Stimulated activated CD8-positive, alpha-beta memory T cell treated with anti-CD3 and anti-CD28 coated beads, Interleukin-7, amount 100 ng/mL, for 4 hours (primary cell): ENCODE data around the gene GNAT1.

Experiments used
- DNase-seq, 2 donors: peaks; one replicate each; pipeline ENCODE4 v3.0.0-alpha.2; 2020; ENCODE audit warnings: low read depth in 2 of 2

Gene GNAT1

GRCh38 chr3:50190936-50191660 lies at the start of gene GNAT1:
TSS of gene GNAT1 (plus strand) at chr3:50191610. CDS start at chr3:50191726, 116 bp downstream.
- no peak for DNase-seq

DNA sequence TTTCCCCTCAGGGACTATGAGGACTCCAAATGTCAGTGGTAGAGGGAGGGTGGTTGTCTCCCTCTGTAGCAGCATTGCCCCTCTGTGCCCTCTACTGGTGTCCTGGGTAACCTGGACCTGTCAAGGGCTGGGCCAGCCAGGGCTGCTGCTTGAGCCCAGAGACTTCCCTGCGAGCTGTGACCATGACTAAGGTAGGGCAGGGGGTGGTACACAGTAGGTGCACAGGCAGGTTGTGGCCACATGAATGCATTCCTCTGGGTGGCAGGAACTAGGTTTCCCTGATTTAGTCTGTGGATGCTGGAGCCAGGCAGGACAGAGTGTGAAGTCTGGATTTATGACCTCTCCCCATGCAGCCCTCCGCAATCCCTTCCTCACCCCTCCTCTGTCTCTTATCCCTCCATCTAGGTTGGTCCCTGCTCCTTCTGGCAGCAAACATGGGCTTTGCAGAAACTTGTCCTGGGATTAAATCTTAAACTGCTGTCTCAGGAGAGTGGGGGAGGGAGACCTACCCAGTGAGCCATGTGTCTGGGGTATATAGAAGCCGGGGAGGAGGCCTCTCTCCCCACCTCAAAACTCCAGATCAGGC lies 45.0 kb upstream of the GNAT1 start:
- no peak for DNase-seq

DNA sequence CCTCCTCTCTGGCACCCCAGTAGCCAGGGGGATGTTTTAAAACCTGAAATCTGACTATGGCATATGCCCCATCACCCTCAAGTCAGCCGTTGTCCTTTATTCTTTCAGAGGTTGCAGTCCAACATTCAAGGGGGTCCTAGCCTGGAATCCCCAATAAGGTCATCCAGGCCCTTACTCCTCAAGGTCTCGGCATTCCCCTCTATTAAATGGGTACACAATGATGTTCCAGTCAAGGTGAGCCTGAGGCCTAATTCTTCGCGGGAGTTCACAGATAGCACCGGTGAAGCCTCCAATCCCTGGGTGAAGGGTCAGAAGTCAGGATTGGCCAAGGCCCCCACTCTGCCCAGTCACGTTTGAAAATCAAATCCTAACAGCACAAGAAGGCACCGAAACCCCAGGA lies 44.4 kb upstream of the GNAT1 start:
- no peak for DNase-seq

DNA sequence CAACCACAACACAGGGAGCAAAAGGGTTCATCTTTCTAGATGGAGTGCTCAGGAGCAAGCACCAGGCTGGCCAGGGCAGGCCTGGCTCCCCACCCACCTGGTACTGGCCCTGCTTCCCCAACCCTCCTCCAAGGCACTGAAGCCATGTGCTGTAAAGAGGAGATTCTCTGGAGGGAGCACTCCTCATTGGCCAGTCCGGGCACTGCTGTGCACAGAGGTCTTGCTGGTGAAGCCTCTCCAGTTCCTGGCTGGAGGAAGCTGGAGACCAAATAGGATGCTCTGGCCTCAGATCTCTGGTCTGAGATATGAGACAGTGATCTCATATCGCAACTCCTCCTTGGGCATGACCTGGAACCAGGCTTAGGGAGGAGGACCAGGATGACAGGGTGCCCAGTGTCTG lies 44.0 kb upstream of the GNAT1 start:
- no peak for DNase-seq

- no peak for DNase-seq
Measured at GRCh38 chr3:50147861-50148260, 43.5 kb upstream of the GNAT1 start.

- DNase-seq = no peak
Measured at GRCh38 chr3:50150404-50150750, 41.0 kb upstream of the GNAT1 start.

DNA sequence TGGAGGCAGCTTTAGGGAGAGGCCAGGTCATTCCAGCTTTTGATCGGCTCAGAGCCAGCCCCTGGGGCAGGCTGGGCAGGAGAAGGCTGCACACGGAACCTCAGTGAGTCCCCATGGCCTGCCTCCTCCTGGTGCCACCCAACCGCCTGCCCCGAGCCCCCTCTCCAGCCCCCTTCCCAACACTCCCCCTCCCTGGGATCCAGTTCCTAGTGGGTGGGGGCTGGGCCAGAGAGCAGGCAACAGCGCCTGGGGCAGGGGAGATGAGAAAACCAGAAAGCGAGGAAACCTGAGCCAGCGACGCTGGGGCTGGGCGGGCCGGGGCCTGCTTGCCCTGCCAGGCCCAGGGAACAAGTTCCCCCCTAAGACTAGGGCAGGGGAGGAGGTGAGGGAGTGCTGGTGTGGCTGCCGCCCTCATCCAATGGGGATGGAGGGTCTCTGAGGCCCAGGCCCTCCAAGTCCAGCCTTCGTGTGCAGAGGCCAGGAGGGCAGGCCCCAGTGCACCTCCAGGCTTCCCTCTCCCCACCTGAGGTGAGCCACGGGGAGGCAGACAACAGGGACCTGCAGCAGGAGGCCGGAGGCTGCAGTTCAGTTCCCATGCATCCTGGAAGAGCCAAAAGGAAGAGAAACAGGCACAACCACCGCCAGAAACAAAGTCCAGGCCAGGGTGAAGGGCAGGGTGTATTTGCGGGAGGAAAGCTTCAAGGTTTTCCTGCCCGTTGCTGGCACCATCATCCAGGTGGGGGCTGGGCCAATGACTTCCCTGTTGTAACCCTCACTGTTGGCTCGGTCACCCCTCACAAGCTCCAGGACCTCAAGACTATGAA lies 40.3 kb upstream of the GNAT1 start:
- no peak for DNase-seq

DNA sequence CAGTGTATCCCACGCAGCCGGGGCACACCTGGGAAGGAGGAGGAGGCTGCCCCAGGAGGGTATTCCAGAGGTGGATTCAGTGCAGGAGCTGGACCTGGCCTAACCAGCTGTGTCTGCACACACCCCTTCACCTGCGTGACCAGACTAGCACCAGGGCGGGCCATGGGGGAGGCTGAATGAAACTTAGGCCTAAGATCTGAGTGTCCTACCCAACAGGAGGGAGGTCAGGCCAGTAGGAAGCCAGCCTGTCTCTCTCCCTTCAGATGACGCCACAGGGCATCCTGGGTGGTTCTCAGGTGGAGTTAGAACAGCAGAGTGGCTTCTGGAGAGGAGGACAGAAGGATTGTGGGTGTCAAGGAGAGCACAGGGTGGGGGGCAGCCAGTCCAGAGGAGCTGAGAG lies 39.7 kb upstream of the GNAT1 start:
- DNase-seq = no peak

GRCh38 chr3:50153782-50154475 lies 37.5 kb upstream of the GNAT1 start:
- DNase-seq = no peak

DNA sequence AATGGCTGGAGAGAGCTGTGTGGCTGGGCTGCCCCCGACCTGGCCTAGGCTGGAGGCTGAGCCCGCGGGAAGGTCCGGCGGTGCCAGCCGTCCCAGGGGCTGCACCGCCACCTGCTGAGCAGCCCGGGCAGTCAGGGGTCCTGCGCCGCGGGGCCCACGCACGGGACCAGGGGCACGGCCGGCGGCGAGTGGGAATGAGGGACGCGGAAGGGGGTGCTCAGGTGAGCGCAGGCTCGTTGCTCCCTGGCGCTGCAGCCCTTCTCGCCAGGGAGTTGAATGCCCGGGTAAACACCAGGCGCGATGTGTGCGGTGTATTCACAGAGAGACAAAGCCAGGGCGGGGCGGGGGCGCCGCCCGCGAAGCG lies 37.0 kb upstream of the GNAT1 start:
- DNase-seq = no peak

GRCh38 chr3:50154840-50155490 lies 36.4 kb upstream of the GNAT1 start, which contains the start of gene SEMA3F:
TSS of gene SEMA3F (plus strand) at chr3:50155324. CDS start at chr3:50159623, 4,299 bp downstream.
- peak; percentile 18 to 61 for DNase-seq

DNA sequence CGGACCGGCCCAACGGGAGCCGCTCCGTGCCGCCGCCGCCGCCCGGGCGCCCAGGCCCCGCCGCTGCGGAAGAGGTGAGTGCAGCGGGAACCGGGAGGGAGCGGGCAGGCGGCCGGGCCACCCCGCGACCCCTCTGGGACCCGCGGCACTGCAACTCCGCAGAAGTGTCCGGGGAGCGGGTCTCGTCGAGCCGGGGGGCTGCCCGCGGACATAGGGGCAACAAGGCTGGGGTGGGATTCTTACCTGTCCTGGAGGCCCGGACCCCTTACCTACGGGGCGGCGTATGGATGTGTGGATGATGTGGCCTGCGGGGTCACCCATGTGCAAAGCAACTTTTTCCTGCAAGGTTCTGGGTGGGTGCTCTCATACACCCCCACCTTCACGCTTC lies 35.9 kb upstream of the GNAT1 start:
- DNase-seq = no peak

- no peak for DNase-seq
Measured at GRCh38 chr3:50155891-50156290, 35.5 kb upstream of the GNAT1 start.

DNA sequence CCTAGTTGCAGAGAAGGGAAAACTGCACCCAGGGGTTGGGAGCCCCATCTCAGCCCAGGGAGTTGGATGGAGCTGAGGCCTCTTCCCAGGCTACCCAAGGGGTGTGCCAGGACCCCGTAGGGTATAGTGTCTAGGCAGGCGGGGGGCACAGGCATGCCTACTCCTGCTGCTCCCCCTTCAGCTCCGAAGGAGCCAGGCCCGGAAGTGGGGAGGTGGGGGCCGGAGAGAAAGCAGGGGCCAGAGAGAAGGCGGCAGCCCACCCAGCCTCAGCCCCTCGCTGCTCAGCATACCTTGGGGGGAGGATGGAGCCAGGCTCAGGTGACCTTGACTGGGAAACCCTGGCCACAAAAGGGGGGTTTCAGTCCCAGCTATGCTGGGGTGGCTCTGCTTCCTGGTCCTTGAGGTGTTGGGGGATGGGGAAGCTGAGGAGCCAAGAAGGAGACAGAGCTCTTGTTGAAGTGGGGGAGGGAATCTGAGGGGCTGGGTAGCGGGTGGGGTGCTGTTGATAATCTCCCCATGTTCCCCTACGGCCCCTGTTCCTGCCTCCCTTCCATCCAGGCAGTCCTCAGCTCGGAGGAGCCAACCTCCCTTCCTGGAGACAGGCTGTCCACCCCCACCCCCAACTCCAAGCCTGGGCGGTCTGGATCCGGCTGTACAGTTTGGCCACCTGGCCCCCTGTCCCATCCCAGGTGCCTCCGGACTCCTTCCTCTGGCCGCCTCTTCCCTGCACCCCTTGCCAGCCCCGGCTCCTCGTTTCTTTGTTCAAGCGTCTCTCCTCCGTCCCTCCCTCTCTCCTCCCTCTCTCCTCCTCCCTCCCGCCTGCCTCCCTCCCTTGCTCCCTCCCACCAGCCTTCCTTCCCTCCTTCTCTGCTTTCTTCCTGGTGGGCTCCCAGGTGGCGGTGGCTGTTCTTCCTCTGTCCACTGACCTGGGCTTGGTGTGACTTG lies 34.6 kb upstream of the GNAT1 start:
- DNase-seq = no peak

DNA sequence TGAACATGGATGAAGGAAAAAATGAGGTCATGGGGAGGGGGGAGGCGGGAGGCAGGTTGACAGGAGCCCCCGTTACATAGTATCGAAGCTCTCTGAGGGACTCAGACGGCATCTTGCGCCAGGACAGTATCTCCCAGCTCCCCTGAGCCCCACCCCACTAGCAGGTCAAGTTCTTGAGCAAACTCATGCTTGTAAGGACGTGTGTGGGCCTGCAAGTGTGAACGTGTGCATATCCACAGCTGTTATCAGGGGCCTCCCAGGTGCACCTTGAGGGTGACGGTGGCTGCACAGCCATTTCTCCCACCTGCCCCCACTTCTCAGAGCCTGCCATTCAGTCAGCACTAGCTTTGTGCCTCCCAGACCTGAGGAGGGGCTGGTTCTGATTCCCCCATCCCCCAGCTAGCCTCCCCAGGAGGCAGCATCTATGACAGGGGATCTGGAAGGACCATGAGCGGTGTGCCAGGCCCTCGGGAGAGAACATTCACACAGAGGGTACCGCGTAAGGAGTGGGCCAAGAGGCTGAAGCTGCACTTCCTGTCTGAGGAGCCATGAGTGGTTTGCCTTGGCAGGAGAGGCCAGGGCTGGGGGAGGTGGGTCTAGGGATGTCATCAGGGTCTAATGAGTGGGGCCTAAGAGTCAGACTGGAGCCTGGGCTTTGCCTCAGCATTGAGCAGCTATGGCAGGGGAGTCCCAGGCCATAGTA lies 33.4 kb upstream of the GNAT1 start:
- DNase-seq = no peak

GRCh38 chr3:50158530-50159146 lies 32.8 kb upstream of the GNAT1 start:
- no peak for DNase-seq

DNA sequence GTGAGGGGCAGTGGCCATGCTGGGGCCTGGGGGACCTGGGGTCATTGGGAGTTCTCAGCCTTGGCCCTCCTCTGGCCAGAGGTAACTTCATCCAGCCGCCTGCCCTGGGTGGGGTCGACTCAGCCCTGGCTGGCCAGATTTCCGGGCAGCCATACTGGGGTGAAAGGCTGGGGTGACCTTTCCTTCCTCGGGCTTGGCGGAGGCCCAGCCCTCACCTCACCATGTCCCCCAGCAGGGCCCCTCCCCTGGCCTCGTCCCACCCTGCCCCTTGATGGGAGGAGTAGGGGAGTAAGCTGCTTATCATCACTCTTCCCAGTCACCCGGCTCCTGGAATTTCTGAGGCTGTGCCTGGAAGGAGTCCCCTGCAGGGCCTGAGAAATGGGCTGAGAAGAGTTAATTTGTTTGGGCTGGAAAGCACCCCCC lies 30.8 kb upstream of the GNAT1 start:
- DNase-seq = no peak

DNA sequence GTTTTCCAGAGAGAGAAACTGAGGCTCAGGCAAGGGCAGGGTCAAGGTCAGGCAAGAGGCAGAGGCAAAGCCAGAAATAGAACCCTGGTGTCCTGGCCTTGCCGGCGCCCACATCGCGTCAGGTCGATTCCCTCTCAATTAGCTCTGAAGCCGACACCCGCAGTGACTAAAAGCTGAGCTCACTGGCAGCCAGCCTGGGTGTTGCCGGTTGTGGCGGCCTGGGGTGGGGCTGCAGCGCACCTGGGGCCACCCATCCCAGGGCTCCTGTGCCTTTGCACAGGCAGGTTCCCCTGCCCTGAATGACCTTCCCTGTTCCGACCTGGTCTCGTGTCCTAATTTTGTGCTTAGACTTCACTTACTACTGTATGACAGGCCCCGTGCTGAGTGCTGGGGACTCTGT lies 30.1 kb upstream of the GNAT1 start:
- no peak for DNase-seq

DNA sequence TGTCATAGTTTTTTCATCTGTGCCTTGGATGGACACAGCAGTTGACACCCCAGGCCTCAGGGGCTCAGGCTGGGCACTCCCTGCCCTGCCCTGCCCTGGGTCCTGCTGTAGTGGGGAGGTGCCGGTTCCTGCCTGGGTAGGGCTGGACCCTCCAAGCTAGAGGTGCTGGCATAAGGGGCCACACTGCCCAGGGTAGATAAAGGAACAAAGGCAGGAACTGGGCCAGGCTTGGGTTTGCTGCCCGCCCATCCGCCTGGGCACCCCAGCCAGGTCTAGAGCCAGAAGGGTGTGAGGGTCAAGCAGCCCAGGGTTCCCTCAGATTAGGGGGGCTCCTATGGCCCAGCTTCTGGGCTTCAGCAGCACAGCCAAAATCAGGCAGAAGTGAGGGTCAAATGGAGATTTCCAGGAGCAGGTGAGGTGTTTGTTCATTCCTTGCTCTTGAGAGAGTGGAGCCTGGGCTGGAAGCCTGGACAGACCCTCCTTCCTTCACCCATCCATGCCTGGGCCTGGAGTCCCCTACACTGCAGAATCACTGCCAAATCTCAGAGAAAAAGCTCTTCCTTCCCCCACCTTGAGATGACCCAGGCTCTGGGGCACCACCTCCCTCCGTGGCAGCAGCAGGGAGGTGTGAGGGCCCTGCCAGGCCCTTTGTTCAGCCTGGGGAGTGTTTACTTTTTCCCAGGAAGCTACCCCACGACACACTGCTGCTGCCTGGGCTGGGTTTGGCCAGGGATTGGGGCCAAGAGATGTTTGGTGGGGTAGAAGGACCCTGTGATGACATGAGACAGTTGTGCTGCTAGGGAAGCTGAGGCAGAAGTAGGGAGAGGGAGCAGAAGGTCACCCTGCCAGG lies 29.2 kb upstream of the GNAT1 start:
- no peak for DNase-seq
